Osteoblast (primary cell): ENCODE data around the gene LRRC1. TPM values are rescaled to one million over a fixed set of nuclear protein-coding genes. Genes with fewer than 3 reads are reported as not detected.
"Not testable (repeated sequence)": the region's sequence is repeated elsewhere in the genome, so short reads cannot be mapped to it uniquely, and the experiment has no call there.

Source experiments
- DNase-seq: peaks from one replicate; pipeline ENCODE4 v3.0.0; 2011; ENCODE audit warnings: low spot score, mixed read lengths; ENCODE audit not compliant: insufficient read length; ENCODE audit errors: missing footprints
- H2AFZ ChIP-seq: 2 replicates; pipeline ENCODE4 v1.6.0; 2011; ENCODE audit warnings: mild to moderate bottlenecking, low read length
- H3K27ac ChIP-seq: 2 replicates; pipeline ENCODE4 v1.5.1; 2011; ENCODE audit warnings: mild to moderate bottlenecking, low read depth, low read length, moderate library complexity
- H3K27me3 ChIP-seq: 2 replicates; pipeline ENCODE4 v1.6.0; 2012; ENCODE audit warnings: mild to moderate bottlenecking, control low read depth, inconsistent platforms, low read length, moderate library complexity; ENCODE audit not compliant: insufficient read depth
- H3K36me3 ChIP-seq: 2 replicates; pipeline ENCODE4 v1.5.1; 2011; ENCODE audit warnings: mild to moderate bottlenecking, low read length, control low read depth, moderate library complexity; ENCODE audit not compliant: insufficient read depth
- H3K4me1 ChIP-seq: 2 replicates; pipeline ENCODE4 v1.5.1; 2011; ENCODE audit warnings: mild to moderate bottlenecking, low read length, control low read depth, moderate library complexity; ENCODE audit not compliant: insufficient read depth
- H3K4me2 ChIP-seq: 2 replicates; pipeline ENCODE4 v1.6.0; 2011; ENCODE audit warnings: mild to moderate bottlenecking, low read length; ENCODE audit not compliant: insufficient read depth
- H3K4me3 ChIP-seq: fragments of 200-600 bp; sonication (generic); 3 replicates; pipeline ENCODE4 v1.5.1; 2012; ENCODE audit warnings: mild to moderate bottlenecking, low read length, inconsistent platforms; ENCODE audit not compliant: insufficient read depth
- H3K79me2 ChIP-seq: 2 replicates; pipeline ENCODE4 v1.6.0; 2012; ENCODE audit warnings: mild to moderate bottlenecking, low read length, control low read depth, inconsistent platforms; ENCODE audit not compliant: insufficient read depth
- H3K9me3 ChIP-seq: 2 replicates; pipeline ENCODE4 v1.5.1; 2011; ENCODE audit warnings: low read depth, low read length, control low read depth
- H4K20me1 ChIP-seq: 2 replicates; pipeline ENCODE4 v1.6.0; 2012; ENCODE audit warnings: mild to moderate bottlenecking, low read length, control low read depth; ENCODE audit not compliant: insufficient read depth
- total RNA-seq: library from RNA; depleted of rRNA; stranded (reverse); fragments of >200 nt; gene quantifications from 2 replicates; pipeline ENCODE4 v1.2.3, GENCODE V29; 2012
- TF ChIP-seq, protein P1 (sequence below): IDR thresholded peaks from 2 replicates; pipeline ENCODE4 v1.5.1; 2011; ENCODE audit warnings: mild to moderate bottlenecking, low read depth, low read length, moderate library complexity; ENCODE audit errors: extremely low read depth

Gene LRRC1
- total RNA-seq, 1 donor = 7.2 TPM

DNA sequence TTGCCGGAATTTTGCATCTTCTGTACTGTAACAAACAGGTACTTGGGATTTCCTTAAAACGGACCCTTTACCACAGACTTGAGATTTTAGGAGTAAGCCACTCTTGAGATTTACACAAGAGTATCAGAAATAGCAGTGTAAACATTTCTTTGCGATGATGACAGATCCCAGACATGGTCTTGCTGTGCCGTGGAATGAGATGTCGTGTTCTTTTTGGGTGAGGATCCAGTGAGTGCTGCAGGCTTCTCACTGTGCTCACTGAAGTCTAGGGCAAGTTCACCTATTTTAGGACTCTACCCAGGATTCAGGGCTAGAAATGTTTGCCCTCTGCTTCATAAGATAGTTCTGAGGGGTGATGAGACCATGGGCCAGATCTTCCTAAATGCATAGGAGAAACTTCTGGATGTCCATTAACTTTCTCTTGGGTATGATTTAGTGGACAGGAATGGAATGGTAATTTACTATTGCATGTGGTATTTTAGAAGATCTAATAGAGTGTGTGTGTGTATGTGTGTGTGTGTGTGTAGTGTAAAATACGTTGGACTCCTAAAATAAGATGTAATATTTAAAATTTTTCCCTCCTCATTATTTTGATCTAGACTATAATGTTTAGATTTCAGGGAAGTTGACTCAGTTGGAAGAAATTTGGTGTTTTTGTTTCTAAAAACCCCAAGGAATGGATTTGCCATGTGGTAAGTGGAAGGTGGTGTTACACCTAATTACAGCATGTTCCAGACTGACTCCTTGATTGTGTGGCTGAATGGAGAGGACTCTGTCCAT, 8.5 kb downstream of the LRRC1 start:
- H3K4me2 ChIP-seq = peak overlapping the region; percentile 3
- peak; percentile 61 for DNase-seq

DNA sequence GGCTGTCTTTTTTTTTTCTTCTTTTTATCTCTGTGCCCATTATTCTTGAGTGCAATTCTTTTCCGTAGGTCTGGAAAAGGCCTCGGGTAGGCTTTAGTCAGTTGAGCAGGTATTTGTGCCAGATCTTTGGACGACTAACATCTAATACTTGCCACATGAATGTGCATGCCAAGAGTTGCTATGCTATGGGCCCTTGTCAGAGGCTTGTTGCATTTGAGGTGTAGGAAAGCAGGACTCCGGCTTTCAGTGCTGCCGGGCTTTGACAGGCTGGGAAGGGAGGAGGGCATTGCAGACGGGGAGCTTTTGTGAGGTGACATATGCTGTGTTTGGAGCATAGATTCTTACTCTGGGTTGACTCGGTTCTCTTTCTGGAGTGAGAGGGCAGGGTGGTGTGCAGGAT, 10.2 kb downstream of the LRRC1 start:
- Histone ChIP-seq H3K36me3 (no peaks in the 10 kb centered on the region), H3K4me1 (peaks cover 12% of the 10 kb centered on the region), H3K4me2 (no peak overlapping the region), H3K27me3 (no peaks in the 10 kb centered on the region), H4K20me1 (peaks cover 3% of the 10 kb centered on the region), H3K9me3 (no peaks in the 10 kb centered on the region), H3K79me2 (peaks cover 12% of the 10 kb centered on the region), H3K4me3 (no peak overlapping the region), H3K27ac (no peak overlapping the region), H2AFZ (no peak overlapping the region)
- TF ChIP-seq, protein P1, sequence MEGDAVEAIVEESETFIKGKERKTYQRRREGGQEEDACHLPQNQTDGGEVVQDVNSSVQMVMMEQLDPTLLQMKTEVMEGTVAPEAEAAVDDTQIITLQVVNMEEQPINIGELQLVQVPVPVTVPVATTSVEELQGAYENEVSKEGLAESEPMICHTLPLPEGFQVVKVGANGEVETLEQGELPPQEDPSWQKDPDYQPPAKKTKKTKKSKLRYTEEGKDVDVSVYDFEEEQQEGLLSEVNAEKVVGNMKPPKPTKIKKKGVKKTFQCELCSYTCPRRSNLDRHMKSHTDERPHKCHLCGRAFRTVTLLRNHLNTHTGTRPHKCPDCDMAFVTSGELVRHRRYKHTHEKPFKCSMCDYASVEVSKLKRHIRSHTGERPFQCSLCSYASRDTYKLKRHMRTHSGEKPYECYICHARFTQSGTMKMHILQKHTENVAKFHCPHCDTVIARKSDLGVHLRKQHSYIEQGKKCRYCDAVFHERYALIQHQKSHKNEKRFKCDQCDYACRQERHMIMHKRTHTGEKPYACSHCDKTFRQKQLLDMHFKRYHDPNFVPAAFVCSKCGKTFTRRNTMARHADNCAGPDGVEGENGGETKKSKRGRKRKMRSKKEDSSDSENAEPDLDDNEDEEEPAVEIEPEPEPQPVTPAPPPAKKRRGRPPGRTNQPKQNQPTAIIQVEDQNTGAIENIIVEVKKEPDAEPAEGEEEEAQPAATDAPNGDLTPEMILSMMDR = no peak
- DNase-seq = no peak

More for the DNA sequence above, 8.5 kb downstream of the LRRC1 start:
- no peaks in the 10 kb centered on the region for H3K9me3 ChIP-seq
- H3K36me3 ChIP-seq = no peaks in the 10 kb centered on the region
- H3K27ac ChIP-seq = no peak overlapping the region
- no peaks in the 10 kb centered on the region for H3K27me3 ChIP-seq
- H2AFZ ChIP-seq = peak overlapping the region; percentile 1
- H3K79me2 ChIP-seq = peaks cover 19% of the 10 kb centered on the region
- H4K20me1 ChIP-seq = peaks cover 3% of the 10 kb centered on the region
- peaks cover 12% of the 10 kb centered on the region for H3K4me1 ChIP-seq
- TF ChIP-seq, protein P1 = no peak
- H3K4me3 ChIP-seq = peak overlapping the region; percentile 3

DNA sequence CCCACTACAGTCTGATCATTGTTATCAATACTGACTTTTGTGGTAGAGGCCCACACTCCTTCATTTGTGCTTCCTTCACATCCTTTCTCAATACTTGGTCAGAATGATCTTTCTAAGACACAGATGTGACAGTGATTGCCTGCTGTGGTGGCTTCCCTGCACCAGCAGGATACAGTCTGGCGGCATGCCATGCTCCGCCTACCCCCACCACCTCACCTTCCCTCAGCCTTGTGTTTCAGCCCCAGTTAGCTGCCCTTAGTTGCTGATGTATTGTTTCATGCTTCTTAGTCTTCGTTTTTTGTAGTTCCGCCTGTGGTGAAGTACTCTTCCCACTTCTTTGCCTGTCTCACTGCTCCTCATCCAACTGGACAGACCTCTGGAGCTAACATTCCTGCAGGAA, 10.9 kb downstream of the LRRC1 start:
- Histone ChIP-seq H3K36me3 (no peaks in the 10 kb centered on the region), H4K20me1 (peaks cover 3% of the 10 kb centered on the region), H2AFZ (no peak overlapping the region), H3K4me3 (no peak overlapping the region), H3K9me3 (no peaks in the 10 kb centered on the region), H3K27ac (no peak overlapping the region), H3K4me2 (no peak overlapping the region), H3K27me3 (no peaks in the 10 kb centered on the region), H3K4me1 (peaks cover 12% of the 10 kb centered on the region), H3K79me2 (peaks cover 12% of the 10 kb centered on the region)
- TF ChIP-seq, protein P1 = no peak
- no peak for DNase-seq

DNA sequence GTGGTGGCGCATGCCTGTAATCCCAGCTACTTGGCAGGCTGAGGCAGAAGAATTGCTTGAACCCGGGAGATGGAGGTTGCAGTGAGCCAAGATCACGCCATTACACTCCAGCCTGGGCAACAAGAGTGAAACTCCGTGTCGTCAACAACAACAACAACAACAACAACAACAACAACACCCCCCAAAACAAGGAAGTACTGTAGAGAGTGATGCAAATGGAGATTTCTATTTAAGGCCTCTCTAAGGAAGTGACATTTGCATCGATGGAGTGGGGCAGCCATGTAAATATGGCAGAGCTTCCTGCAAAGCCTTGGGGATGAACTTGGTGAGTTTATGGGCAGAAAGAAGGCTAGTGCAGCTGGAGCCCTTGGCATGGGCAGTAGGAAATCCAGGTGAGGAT, 12.8 kb downstream of the LRRC1 start:
- not testable (repeated sequence) for H3K79me2 ChIP-seq, H4K20me1 ChIP-seq, DNase-seq

More for the DNA sequence above, 12.8 kb downstream of the LRRC1 start:
- not testable (repeated sequence) for H3K36me3 ChIP-seq, H3K9me3 ChIP-seq, H3K27me3 ChIP-seq, H3K4me3 ChIP-seq, H3K27ac ChIP-seq, H3K4me2 ChIP-seq, H2AFZ ChIP-seq
- H3K4me1 ChIP-seq = peaks cover 10% of the 10 kb centered on the region
